Ovary (tissue), 3 donors: Measurements from ENCODE around the gene PRDM12.

Source experiments
- CTCF ChIP-seq, 3 donors: fragments of 450-650 bp in 2 of 3; fragments of 200-600 bp in 1 of 3; IDR thresholded peaks; one replicate each; pipeline versions ENCODE4 v1.5.1 to v1.8.0; 2016 to 2022; ENCODE audit warnings: antibody characterized with exemption in 3 of 3, mild to moderate bottlenecking in 1 of 3
- POLR2A ChIP-seq: fragments of 450-650 bp; IDR thresholded peaks from one replicate; pipeline ENCODE4 v1.6.1; 2017; ENCODE audit warnings: antibody characterized with exemption, mild to moderate bottlenecking, moderate library complexity
- donor health status: DM: no; HTN: no; CAD: no.

- TF ChIP-seq CTCF (IDR thresholded peaks at IDR 0.05) (peak; percentile 70 to 74 (median 72)), POLR2A (no peak)
These were observed 18.2 kb downstream of the PRDM12 start for GRCh38 chr9:130682421-130683121.
